Calu3 (cell line): ENCODE results near the gene DTD2. TPM values are rescaled to one million over a fixed set of nuclear protein-coding genes. Genes with fewer than 3 reads are reported as not detected.

Experiments
- BruUV-seq: library from RNA; stranded (reverse); fragments of 400-500 nt; replicated peaks from 2 replicates; lab custom pipeline; 2021; lab: Mats Ljungman, UMichigan
- CTCF ChIA-PET: fragments of 300-600 bp; sonication (Branson Sonifier 250); formaldehyde crosslinking; loops from one replicate; lab custom pipeline; 2022; ENCODE audit warnings: antibody characterized with exemption; lab: Charles Lee
- DNase-seq: peaks from one replicate; pipeline ENCODE4 v3.0.0; 2022
- H3K27ac Mint-ChIP-seq: one replicate; pipeline ENCODE4 v1.8.0; 2022; ENCODE audit warnings: mixed read lengths; ENCODE audit not compliant: unreplicated experiment
- H3K27me3 Mint-ChIP-seq: one replicate; pipeline ENCODE4 v1.8.0; 2022; ENCODE audit warnings: mixed read lengths; ENCODE audit not compliant: unreplicated experiment
- H3K36me3 Mint-ChIP-seq: one replicate; pipeline ENCODE4 v1.8.0; 2022; ENCODE audit warnings: mild to moderate bottlenecking, moderate library complexity, mixed read lengths; ENCODE audit not compliant: insufficient read depth, unreplicated experiment
- H3K4me1 Mint-ChIP-seq: one replicate; pipeline ENCODE4 v1.8.0; 2022; ENCODE audit warnings: mild to moderate bottlenecking, low read depth, mixed read lengths; ENCODE audit not compliant: unreplicated experiment
- H3K4me3 Mint-ChIP-seq: one replicate; pipeline ENCODE4 v1.8.0; 2022; ENCODE audit warnings: mild to moderate bottlenecking, low read depth, moderate library complexity, mixed read lengths; ENCODE audit not compliant: unreplicated experiment
- H3K9me3 Mint-ChIP-seq: one replicate; pipeline ENCODE4 v1.8.0; 2022; ENCODE audit warnings: low read depth, mixed read lengths; ENCODE audit not compliant: unreplicated experiment
- intact Hi-C: fragments of 100-400 bp; cut with micrococcal nuclease; formaldehyde crosslinking; loops from one replicate; pipeline ENCODE4 v1.10.0; 2022; ENCODE audit not compliant: unreplicated experiment
- total RNA-seq: library from RNA; stranded (reverse); gene quantifications from 2 replicates; pipeline ENCODE4 v1.2.3, GENCODE V29; 2022
- TF ChIP-seq, protein P1 (sequence below): fragments of 200-600 bp; IDR thresholded peaks from one replicate; pipeline ENCODE4 v1.8.0; 2022; ENCODE audit warnings: antibody characterized with exemption; ENCODE audit not compliant: unreplicated experiment

DTD2 gene
- total RNA-seq, 1 experiment from 2014 or later, result 12.2 TPM

DNA sequence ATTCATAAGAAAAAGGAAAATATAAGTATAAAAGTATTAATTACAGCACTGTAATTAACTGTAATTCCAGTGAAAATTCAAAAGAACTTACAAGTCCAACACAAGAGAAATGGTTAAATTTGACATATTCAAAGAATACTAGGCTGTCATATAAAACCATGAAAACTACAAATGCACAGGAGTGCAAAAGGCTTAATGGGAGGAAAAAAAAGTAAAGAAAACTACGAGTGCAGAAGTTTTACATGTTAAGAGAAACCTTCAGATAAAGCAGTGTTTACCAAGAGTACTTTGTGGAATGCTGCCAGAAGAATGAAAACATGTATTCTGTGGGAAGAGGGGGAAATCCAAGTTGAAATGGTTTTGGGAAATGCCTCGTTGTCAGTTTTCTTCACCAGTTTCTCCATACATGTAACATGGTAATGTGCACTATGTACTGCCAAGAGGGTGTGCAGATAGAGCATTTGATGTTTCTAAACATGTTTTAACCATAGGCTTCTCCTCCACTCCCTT is 46.0 kb downstream of the DTD2 start:
- Mint-ChIP-seq H3K27me3 (no peaks in the 10 kb centered on the region), H3K4me1 (peaks cover 20% of the 10 kb centered on the region), H3K4me3 (no peak overlapping the region), H3K9me3 (no peaks in the 10 kb centered on the region), H3K36me3 (no peaks in the 10 kb centered on the region), H3K27ac (no peak overlapping the region)
- TF ChIP-seq, protein P1, sequence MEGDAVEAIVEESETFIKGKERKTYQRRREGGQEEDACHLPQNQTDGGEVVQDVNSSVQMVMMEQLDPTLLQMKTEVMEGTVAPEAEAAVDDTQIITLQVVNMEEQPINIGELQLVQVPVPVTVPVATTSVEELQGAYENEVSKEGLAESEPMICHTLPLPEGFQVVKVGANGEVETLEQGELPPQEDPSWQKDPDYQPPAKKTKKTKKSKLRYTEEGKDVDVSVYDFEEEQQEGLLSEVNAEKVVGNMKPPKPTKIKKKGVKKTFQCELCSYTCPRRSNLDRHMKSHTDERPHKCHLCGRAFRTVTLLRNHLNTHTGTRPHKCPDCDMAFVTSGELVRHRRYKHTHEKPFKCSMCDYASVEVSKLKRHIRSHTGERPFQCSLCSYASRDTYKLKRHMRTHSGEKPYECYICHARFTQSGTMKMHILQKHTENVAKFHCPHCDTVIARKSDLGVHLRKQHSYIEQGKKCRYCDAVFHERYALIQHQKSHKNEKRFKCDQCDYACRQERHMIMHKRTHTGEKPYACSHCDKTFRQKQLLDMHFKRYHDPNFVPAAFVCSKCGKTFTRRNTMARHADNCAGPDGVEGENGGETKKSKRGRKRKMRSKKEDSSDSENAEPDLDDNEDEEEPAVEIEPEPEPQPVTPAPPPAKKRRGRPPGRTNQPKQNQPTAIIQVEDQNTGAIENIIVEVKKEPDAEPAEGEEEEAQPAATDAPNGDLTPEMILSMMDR, result no peak
- intact Hi-C loops, result no loop called here
- DNase-seq, result no peak
- CTCF ChIA-PET, result no interaction called here
- no TSS peak for BruUV-seq

DNA sequence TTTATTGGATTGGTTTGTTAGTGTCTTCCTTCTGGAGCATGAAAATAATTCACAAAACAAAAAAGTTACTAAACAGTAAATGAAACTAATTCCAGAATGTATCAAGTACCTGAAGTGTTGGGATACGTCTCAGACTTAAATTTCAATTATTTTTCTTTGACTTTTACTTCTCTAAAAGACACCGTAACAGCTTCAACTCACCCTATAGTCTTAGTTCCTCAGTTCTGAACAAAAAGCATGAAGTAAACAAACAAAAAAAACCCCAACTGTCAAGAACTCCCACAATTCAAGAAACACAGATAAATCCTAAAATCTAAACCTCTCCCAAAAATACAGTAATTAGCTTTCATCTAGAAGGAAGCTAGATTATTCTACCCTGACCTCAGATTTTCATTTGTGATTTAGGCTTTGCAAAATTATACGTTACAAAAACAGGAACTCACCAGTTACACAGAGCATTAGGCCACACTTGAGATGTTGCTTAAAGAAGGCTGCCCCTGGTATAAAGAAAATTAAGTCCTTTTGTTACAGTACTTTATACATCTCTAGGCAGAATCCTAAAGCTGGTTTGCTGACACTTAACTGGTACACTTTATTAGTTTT is 47.2 kb downstream of the DTD2 start:
- CTCF ChIA-PET, result no interaction called here
- no peak overlapping the region for H3K4me3 Mint-ChIP-seq
- intact Hi-C loops, result no loop called here

DNA sequence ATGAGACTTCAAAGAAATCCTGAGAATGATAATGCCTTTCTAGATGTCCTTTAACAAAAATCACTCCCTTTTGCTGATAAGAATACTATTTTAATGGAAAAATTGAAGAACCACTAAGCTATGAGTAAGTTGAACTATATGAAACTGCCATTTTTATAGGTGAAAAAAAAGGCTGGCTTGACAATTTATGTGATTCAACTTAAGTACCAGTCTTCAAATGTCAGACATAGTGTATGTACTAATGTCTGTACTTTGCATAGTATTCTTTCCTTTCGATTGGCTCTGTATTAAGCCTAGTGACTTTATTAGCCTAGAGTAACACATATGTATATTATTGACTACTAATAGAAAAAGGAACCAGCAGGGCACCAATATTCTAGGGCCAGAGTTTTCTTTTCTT is 48.9 kb downstream of the DTD2 start:
- DNase-seq, result no peak
- Mint-ChIP-seq H3K9me3 (no peaks in the 10 kb centered on the region), H3K4me1 (no peaks in the 10 kb centered on the region), H3K27ac (no peak overlapping the region), H3K4me3 (no peak overlapping the region), H3K36me3 (no peaks in the 10 kb centered on the region), H3K27me3 (no peaks in the 10 kb centered on the region)
- intact Hi-C loops, result no loop called here
- TF ChIP-seq, protein P1, result no peak
- CTCF ChIA-PET, result no interaction called here
- no TSS peak for BruUV-seq

More for the DNA sequence above, 47.2 kb downstream of the DTD2 start:
- H3K27ac Mint-ChIP-seq, result no peak overlapping the region
- no peak for DNase-seq
- H3K4me1 Mint-ChIP-seq, result peaks cover 16% of the 10 kb centered on the region
- TF ChIP-seq, protein P1, result no peak
- H3K36me3 Mint-ChIP-seq, result no peaks in the 10 kb centered on the region
- H3K27me3 Mint-ChIP-seq, result no peaks in the 10 kb centered on the region
- BruUV-seq, result no TSS peak
- no peaks in the 10 kb centered on the region for H3K9me3 Mint-ChIP-seq

DNA sequence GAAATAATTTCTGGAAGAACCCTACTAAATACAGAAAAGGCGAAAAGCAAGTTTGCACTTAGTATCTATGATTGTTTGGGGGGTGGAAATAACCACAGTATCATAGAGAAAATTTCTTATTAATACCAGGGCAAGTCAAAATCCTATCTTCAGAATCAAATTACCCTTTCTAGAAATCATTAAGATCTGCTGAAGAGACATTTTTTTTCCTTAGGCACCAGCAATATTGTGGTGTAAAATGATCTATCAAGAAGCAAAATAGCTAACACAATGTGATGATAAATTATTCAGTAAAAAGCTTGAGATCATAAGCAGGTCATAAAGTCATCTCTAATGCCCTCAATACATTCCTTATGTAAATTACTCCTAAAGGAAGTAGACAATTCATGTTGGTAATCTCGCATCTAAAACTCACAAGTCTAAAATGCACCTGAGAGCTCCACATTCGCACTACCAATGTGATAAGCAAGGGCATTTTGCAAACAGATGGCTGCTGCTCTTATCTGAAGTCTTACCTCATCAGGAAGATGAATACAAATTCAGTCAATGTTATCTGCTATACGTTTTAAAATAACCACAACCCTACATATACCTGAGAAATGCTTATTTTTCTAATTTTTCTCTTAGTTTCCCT is 51.6 kb downstream of the DTD2 start:
- no peaks in the 10 kb centered on the region for H3K36me3 Mint-ChIP-seq
- no peaks in the 10 kb centered on the region for H3K4me1 Mint-ChIP-seq
- intact Hi-C loops, result no loop called here
- no peak for DNase-seq
- CTCF ChIA-PET, result no interaction called here
- TF ChIP-seq, protein P1, result no peak
- H3K4me3 Mint-ChIP-seq, result no peak overlapping the region
- H3K27ac Mint-ChIP-seq, result no peak overlapping the region
- no peaks in the 10 kb centered on the region for H3K9me3 Mint-ChIP-seq
- H3K27me3 Mint-ChIP-seq, result no peaks in the 10 kb centered on the region
- BruUV-seq, result no TSS peak
